PC-9 (cell line): ENCODE results near the gene SOX15.

ENCODE experiments used
- CTCF ChIP-seq: fragments of 200-600 bp; sonication (generic); conservative IDR thresholded peaks from 2 replicates; pipeline ENCODE4 v1.6.1; 2017; ENCODE audit warnings: mixed run types, antibody characterized with exemption, mild to moderate bottlenecking, moderate library complexity
- EZH2 ChIP-seq: fragments of 200-600 bp; sonication (generic); IDR thresholded peaks from 2 replicates; pipeline ENCODE4 v1.8.0; 2017; ENCODE audit warnings: antibody characterized with exemption, low read depth

- TF ChIP-seq CTCF (no peak), EZH2 (no peak)
Measured at GRCh38 chr17:7591596-7591995, 1.7 kb upstream of the SOX15 start.
